Measurements from ENCODE around the gene TACO1. TPM values are rescaled to one million over a fixed set of nuclear protein-coding genes. Genes with fewer than 3 reads are reported as not detected.

Gene TACO1
- total and polyA plus RNA-seq, 2 experiments from 2014 or later, result 7.9 to 22.3 TPM

DNA sequence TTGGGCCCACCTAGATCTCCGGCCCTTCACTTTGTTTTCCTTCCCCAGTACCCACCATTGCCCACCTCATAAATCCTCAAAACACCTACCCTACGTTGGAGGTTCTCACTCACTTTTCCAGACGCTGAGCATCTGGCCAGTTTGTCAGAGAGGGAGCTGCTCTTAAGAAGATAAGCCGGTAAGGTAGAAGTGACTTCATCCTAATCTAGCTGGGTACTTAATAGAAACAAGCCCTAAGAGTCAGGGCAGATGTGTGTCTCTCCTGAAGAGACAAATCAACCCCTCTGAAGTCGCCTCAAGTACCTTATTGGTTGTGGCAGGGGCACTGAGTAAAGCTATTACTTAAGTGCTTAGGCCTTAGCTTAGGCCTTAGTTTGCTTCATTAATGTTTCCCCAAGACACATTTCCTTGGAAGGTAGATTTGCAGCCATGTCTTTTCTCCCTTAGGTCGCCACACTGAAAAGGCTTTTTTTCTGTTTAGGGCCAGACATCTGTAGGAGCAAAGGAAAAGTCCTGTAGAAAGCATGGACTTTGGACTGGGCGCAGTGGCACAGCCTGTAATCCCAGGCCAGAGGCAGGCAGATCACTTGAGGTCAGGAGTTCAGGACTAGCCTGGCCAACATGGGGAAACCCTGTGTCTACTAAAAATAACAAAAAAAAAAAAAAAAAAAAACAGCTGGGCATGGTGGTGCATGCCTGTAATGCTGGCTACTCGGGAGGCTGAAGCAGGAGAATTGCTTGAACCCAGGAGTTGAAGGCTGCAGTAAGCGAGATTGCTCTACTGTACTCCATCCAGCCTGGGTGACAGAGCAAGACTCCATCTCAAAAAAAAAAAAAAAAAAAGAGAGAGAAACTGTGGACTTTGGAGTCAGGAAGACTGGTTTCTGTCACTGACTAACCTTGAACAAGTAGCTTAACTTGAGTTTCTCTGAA lies 1.0 kb downstream of the TACO1 start:
- Histone ChIP-seq H3F3A (ENCODE audit: insufficient read depth) (no peaks in the 10 kb centered on the region), H3K4me2 (ENCODE audit: unreplicated experiment) (peak overlapping the region; percentile 88), H3K36me3 (ENCODE audit: low read depth) (peaks cover 4% of the 10 kb centered on the region; the same call in 1 of the 2 replicates), H3K4me1 (ENCODE audit: insufficient read depth) (peaks cover 4% of the 10 kb centered on the region), H3K27ac (peak overlapping the region; percentile 43; the same call in 1 of the 2 replicates), H2AFZ (peak overlapping the region; percentile 97), H3K9me2 (ENCODE audit: insufficient read depth) (no peaks in the 10 kb centered on the region), H3K79me2 (ENCODE audit: insufficient read depth) (peaks cover 23% of the 10 kb centered on the region), H3K9ac (peak overlapping the region; percentile 90), H3K9me3 (ENCODE audit: low read depth) (no peaks in the 10 kb centered on the region), H3K4me3 (peak overlapping the region; percentile 82), H3K27me3 (replicated peaks; ENCODE audit: insufficient read depth) (no peaks in the 10 kb centered on the region), H4K20me1 (ENCODE audit: insufficient read depth) (no peaks in the 10 kb centered on the region)
- 40 to 41% methylated on average over 9 of the region's 9 CpGs for WGBS, 2 experiments (ENCODE audit: low coverage in 1 of 2, low lambda C conversion rate in 2 of 2, missing lambda C conversion rate in 2 of 2)
- in situ Hi-C loops (cut with MboI), result no loop called here
- DNase-seq, result peak; percentile 42
- TF ChIP-seq EZH2 (IDR thresholded peaks at IDR 0.05; ENCODE audit: insufficient read depth, poor library complexity, severe bottlenecking) (no peak), EZH2phosphoT487 (IDR thresholded peaks at IDR 0.05; ENCODE audit: insufficient read depth, low read depth) (no peak)

DNA sequence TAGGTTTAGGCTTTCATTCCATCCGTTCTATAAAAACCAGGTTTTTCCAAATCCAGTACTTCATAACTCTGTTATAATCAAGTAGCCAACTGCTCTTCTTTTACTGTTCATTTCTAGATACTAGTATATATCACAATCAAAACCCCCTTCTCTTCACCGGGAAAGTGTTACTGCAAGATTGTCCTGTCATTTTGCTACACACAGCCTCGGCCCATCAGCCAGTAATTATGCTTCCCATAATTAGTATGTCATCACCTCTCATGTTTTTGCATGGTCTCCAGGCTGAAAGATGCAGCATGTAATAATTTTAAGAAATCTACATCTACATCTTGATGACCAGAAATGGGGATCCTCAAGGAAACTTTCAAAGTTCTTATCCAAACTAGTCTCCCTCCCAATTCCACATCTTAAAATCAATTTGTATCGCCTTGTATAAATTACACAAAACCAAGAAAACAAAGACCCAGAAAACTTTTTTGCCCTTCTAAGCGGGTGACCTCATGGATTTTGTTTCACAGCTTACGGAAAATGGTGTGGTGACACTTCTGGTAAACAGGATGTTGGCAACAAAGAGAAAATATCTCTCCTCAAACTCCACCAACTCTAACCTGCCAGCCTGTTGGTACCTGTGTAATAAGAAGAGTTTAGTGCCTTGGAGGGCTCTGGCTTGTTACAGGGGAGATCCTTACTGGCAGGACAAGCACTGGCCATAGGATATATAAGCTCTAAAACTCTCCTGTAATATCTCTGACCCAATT lies 9.3 kb downstream of the TACO1 start:
- in situ Hi-C loops (cut with MboI), result no loop called here
- no peaks in the 10 kb centered on the region for H3K9me3 ChIP-seq (ENCODE audit: low read depth)

DNA sequence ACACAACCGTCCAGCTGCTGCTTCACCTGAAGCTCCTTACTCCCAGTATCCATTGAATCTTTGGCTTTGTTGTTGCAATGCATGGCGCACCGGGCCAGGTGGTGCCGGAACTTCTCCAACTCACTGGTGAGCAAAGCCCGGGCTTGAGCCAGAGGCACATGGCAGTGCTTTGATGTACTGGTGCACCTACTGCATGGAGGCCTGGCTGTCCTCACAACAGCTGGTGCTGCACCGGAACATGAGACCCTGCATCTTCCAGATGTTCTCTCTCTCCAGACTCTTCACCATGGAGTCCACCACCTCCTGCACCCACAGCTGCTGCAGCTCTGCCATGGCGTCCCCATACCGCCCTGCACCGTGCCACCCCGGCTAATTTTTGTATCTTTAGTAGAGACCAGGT lies 10.2 kb downstream of the TACO1 start:
- Histone ChIP-seq H3K4me2 (ENCODE audit: unreplicated experiment) (no peak overlapping the region), H3K27me3 (replicated peaks; ENCODE audit: insufficient read depth) (no peaks in the 10 kb centered on the region), H3K9ac (no peak overlapping the region), H3K27ac (no peak overlapping the region), H3F3A (ENCODE audit: insufficient read depth) (peaks cover 17% of the 10 kb centered on the region), H3K9me3 (ENCODE audit: low read depth) (no peaks in the 10 kb centered on the region), H3K79me2 (ENCODE audit: insufficient read depth) (no peaks in the 10 kb centered on the region), H2AFZ (no peak overlapping the region), H3K4me3 (no peak overlapping the region), H4K20me1 (ENCODE audit: insufficient read depth) (no peaks in the 10 kb centered on the region), H3K36me3 (ENCODE audit: low read depth) (peaks cover 9% of the 10 kb centered on the region; the same call in 1 of the 2 replicates), H3K4me1 (ENCODE audit: insufficient read depth) (no peaks in the 10 kb centered on the region), H3K9me2 (ENCODE audit: insufficient read depth) (no peaks in the 10 kb centered on the region)
- in situ Hi-C loops (cut with MboI), result no loop called here
- TF ChIP-seq EZH2phosphoT487 (IDR thresholded peaks at IDR 0.05; ENCODE audit: insufficient read depth, low read depth), result no peak
- no peak for TF ChIP-seq EZH2 (IDR thresholded peaks at IDR 0.05; ENCODE audit: insufficient read depth, poor library complexity, severe bottlenecking)
- DNase-seq, result no peak
- 90 to 96% methylated on average over 10 of the region's 10 CpGs for WGBS, 2 experiments (ENCODE audit: low coverage in 1 of 2, low lambda C conversion rate in 2 of 2, missing lambda C conversion rate in 2 of 2)

More for the DNA sequence above, 9.3 kb downstream of the TACO1 start:
- Histone ChIP-seq H3K27me3 (replicated peaks; ENCODE audit: insufficient read depth) (no peaks in the 10 kb centered on the region), H2AFZ (no peak overlapping the region), H3F3A (ENCODE audit: insufficient read depth) (peaks cover 17% of the 10 kb centered on the region), H3K4me2 (ENCODE audit: unreplicated experiment) (no peak overlapping the region), H3K79me2 (ENCODE audit: insufficient read depth) (no peaks in the 10 kb centered on the region), H3K9ac (no peak overlapping the region), H3K4me3 (no peak overlapping the region), H3K36me3 (ENCODE audit: low read depth) (peaks cover 10% of the 10 kb centered on the region; the same call in 1 of the 2 replicates), H3K27ac (no peak overlapping the region), H4K20me1 (ENCODE audit: insufficient read depth) (no peaks in the 10 kb centered on the region), H3K9me2 (ENCODE audit: insufficient read depth) (no peaks in the 10 kb centered on the region), H3K4me1 (ENCODE audit: insufficient read depth) (no peaks in the 10 kb centered on the region)
- DNase-seq, result no peak
- 86 to 91% methylated on average over 6 of the region's 6 CpGs for WGBS, 2 experiments (ENCODE audit: low coverage in 1 of 2, low lambda C conversion rate in 2 of 2, missing lambda C conversion rate in 2 of 2)
- TF ChIP-seq EZH2 (IDR thresholded peaks at IDR 0.05; ENCODE audit: insufficient read depth, poor library complexity, severe bottlenecking), result no peak
- TF ChIP-seq EZH2phosphoT487 (IDR thresholded peaks at IDR 0.05; ENCODE audit: insufficient read depth, low read depth), result no peak

DNA sequence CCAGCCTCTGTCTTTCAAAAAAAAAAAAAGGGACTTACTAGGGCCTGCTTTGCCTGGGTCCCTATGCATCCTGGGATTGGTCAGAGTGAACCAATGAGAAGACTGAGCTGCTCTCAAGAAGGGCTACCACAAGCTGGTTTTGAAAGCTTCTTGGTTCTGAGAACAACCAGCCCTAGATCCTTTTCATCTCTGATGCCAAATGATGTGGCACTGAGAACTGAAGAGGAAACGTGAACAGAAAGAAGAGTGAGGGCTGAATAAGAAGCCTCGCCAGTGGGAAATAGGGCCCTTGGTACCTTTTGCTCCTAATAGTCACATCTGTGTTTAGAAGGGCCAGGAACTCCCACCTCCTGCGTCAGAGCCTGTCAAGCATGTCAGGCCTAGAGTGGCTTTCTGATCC lies 10.7 kb downstream of the TACO1 start:
- H3K4me3 ChIP-seq, result no peak overlapping the region
- in situ Hi-C loops (cut with MboI), result no loop called here
- H3K27ac ChIP-seq, result no peak overlapping the region
- no peak overlapping the region for H2AFZ ChIP-seq
- no peaks in the 10 kb centered on the region for H4K20me1 ChIP-seq (ENCODE audit: insufficient read depth)
- H3K27me3 ChIP-seq (replicated peaks; ENCODE audit: insufficient read depth), result no peaks in the 10 kb centered on the region
- no peak overlapping the region for H3K4me2 ChIP-seq (ENCODE audit: unreplicated experiment)
- peaks cover 17% of the 10 kb centered on the region for H3F3A ChIP-seq (ENCODE audit: insufficient read depth)
- TF ChIP-seq EZH2 (IDR thresholded peaks at IDR 0.05; ENCODE audit: insufficient read depth, poor library complexity, severe bottlenecking) (no peak), EZH2phosphoT487 (IDR thresholded peaks at IDR 0.05; ENCODE audit: insufficient read depth, low read depth) (no peak)
- no peaks in the 10 kb centered on the region for H3K4me1 ChIP-seq (ENCODE audit: insufficient read depth)
- no peaks in the 10 kb centered on the region for H3K79me2 ChIP-seq (ENCODE audit: insufficient read depth)
- H3K36me3 ChIP-seq (ENCODE audit: low read depth), result peaks cover 9% of the 10 kb centered on the region; the same call in 1 of the 2 replicates
- H3K9me3 ChIP-seq (ENCODE audit: low read depth), result no peaks in the 10 kb centered on the region
- no peaks in the 10 kb centered on the region for H3K9me2 ChIP-seq (ENCODE audit: insufficient read depth)
- WGBS, 2 experiments (ENCODE audit: low coverage in 1 of 2, low lambda C conversion rate in 2 of 2, missing lambda C conversion rate in 2 of 2), result 86 to 90% methylated on average over 3 of the region's 3 CpGs
- no peak overlapping the region for H3K9ac ChIP-seq
- no peak for DNase-seq

Measured in GM23248 (cell line).